GM13976 (cell line): ENCODE results near the gene CLMN.

Source experiments
- DNase-seq: peaks from one replicate; pipeline ENCODE4 v3.0.0; 2012; ENCODE audit warnings: low spot score
- in situ Hi-C: fragments of 300-500 bp; cut with MboI; formaldehyde crosslinking; loops from one replicate; pipeline ENCODE4 v1.12.0; 2022; ENCODE audit warnings: low sequenced_read_pairs, mixed read lengths, inconsistent platforms; ENCODE audit not compliant: unreplicated experiment
- TF ChIP-seq, protein P1 (sequence below): IDR thresholded peaks from 2 replicates; pipeline ENCODE4 v1.5.1; 2012; ENCODE audit warnings: borderline replicate concordance, mild to moderate bottlenecking; ENCODE audit not compliant: insufficient read depth; ENCODE audit errors: extremely low read depth, missing control alignments, control extremely low read depth

CLMN gene

DNA sequence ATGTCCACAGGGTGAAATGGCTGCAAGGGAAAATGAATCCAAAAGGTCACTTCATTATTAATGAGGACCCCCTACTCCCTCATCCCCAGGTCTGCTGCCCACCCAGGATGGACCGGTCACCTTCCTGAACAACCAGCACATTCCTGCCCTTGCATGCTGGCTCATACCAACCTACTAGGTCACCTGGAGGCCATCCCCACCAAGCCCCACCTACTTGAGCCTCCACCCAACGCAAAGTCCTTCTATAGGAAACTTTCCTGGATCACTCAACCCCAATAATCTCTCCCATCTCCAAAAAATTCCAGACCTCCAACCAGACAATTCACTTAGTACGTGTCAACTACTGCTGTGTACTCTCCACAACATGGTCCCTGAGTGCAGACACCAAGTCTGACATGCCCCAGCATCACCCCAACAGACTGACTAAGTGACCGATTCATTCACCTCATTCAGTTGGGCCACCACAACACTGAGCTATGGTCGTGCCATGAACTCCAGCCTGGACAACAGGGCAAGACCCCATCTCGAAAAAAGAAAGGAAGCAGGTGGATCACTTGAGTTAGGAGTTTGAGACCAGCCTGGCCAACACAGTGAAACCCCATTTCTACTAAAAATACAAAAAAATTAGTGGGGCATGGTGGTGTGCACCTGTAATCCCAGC is 18.1 kb downstream of the CLMN start:
- in situ Hi-C loops: no loop called here
- TF ChIP-seq, protein P1, sequence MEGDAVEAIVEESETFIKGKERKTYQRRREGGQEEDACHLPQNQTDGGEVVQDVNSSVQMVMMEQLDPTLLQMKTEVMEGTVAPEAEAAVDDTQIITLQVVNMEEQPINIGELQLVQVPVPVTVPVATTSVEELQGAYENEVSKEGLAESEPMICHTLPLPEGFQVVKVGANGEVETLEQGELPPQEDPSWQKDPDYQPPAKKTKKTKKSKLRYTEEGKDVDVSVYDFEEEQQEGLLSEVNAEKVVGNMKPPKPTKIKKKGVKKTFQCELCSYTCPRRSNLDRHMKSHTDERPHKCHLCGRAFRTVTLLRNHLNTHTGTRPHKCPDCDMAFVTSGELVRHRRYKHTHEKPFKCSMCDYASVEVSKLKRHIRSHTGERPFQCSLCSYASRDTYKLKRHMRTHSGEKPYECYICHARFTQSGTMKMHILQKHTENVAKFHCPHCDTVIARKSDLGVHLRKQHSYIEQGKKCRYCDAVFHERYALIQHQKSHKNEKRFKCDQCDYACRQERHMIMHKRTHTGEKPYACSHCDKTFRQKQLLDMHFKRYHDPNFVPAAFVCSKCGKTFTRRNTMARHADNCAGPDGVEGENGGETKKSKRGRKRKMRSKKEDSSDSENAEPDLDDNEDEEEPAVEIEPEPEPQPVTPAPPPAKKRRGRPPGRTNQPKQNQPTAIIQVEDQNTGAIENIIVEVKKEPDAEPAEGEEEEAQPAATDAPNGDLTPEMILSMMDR: no peak
- no peak for DNase-seq

DNA sequence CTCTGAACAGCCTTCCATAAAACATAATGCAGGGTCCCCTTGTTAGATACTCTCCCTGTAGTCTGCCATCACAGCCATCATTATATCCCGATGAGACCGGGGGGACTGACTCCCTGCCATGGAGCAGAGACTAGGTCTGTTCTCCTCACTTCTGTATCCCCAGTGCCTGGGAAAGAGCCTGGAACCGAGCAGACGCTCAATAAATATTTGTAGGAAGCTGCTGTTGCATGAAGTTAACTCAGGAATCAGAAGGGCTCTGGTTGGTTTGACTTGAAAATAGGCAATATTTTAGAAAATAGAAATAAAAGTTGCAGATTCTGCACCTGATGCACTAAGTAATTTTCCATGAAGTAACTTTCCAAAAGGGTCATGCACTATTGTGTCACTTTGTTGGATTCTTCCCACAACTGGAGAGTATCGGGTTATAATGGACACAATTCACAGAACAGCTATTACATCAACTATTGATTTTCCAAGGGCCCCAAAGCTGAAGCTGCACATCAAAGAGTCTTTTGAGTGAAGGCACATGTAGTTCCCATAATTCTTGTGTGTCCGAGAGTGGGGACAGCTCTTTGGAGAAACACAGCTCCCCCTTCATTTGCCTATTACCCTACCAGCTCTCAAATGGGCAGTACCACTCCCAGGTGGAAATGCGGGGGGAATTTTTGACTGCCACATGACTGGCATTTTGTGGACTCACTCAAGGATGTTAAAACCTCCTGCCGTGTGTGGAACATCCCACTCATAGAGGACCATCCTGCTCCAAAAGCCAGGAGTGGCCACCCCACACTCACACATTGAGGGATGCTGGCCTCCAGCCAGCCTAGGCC is 18.8 kb downstream of the CLMN start:
- in situ Hi-C loops: no loop called here
- TF ChIP-seq, protein P1: no peak
- no peak for DNase-seq

DNA sequence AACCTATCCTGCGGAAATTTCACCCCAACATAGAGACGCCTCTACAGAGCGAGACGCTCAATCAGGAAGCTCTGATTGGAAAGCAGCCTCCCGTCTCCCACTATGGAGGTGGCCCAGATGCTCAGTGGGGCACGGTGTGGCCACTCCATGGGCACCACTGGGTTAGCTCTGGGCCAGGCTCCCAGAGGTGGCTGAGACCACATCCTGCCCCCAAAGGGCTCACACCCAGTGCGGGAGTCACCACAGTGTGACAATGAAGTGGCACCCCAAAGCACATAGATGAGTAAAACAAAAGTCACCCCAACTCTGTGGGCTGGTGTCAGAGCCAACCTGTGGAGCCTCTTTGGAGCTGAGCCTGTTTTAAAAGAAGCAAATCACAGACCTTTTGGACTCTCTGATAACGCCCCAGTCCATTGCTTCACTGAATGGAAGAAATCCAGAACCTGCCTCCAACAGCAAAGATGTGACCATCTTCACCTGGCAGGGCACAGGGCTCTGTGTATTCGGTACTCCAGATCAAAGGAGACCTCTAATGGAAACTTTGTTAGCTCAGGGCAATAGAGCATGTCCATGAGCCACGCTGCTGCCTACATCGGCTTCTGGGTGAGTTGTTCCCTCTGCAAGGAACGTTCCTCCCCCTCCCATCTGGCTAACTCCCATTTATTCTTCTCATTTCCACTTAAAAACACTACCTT is 19.6 kb downstream of the CLMN start:
- DNase-seq: no peak
- in situ Hi-C loops: no loop called here
- TF ChIP-seq, protein P1: no peak

DNA sequence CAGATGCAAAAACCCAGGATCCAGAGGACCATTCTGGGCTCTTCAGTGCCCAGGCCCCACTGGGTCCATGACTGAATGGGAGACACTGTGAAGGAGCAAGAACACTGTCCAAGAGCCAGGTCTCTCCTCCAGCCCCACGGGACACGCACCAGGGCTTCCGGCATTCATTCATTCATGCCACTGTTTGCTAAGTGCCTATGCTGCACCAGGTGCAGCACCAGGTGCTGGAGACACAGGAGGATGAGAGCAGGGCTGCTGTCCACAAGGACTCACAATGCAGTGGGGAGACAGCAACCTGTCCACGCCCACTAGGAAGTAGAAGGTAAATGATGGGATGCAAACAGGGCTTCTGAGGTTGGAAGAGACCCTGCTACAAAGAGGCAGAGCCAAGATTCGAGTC is 20.4 kb downstream of the CLMN start:
- DNase-seq: no peak
- in situ Hi-C loops: no loop called here
- TF ChIP-seq, protein P1: no peak

DNA sequence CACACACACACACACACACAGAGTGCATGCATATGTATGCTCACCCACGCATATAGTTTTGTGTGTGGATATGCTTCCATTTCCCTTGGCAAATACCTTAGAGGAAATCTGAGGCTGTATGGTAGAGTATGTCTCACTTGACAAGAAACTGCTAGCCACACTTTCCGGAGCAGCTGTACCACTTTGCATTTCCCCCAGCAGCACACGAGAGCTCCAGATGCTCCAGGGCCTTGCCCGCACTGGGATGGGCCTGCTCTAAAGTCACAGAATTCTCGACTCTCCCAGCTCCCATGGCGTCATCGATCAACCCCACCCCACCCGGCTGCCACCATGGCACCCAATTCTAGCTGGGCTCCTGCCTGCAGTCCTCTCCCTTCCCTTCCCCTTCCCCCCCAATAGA is 21.9 kb downstream of the CLMN start:
- in situ Hi-C loops: no loop called here
- TF ChIP-seq, protein P1: no peak
- no peak for DNase-seq

DNA sequence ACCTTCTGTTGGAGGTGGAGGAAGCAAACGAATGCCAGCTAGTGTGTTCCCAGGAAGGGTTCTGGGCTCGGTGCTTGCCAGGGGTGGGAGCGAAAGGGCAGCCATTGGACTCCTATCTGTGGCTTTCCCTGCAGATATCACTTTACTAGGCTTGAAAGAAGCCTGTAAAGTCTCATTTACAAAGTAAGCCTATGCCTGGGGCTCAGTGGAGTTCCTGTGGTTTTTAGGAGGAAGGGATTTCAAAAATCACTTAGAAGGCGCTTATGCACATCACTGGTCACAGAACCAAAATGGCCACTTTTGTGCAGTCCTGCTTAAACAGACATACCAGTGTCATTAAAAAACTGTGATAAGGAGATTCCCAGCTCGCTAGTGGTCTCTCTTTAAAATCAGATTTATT is 22.7 kb downstream of the CLMN start:
- in situ Hi-C loops: no loop called here
- TF ChIP-seq, protein P1: no peak
- DNase-seq: no peak
